ENCODE measurements around the gene SLC37A2. TPM values are rescaled to one million over a fixed set of nuclear protein-coding genes. Genes with fewer than 3 reads are reported as not detected.
A peak's percentile ranks its signal among the peaks of the same experiment; 100 is the strongest.

Gene SLC37A2
- total RNA-seq, 2 donors from 2014 or later = 1.0 to 1.3 TPM

- Mint-ChIP-seq H3K27me3 (ENCODE audit: insufficient read depth) (peaks cover 56% of the 10 kb centered on the region), H3K4me3 (no peak overlapping the region), H3K9me3 (no peaks in the 10 kb centered on the region), H3K27ac (no peak overlapping the region), H3K36me3 (ENCODE audit: low read depth) (no peaks in the 10 kb centered on the region), H3K4me1 (peaks cover 15% of the 10 kb centered on the region)
- H3K4me1 ChIP-seq (ENCODE audit: control insufficient read depth, insufficient read depth, low read length) = peaks cover 2% of the 10 kb centered on the region
- peak overlapping the region; percentile 74 for H3K4me3 ChIP-seq (ENCODE audit: low read length)
- WGBS, 2 experiments (ENCODE audit: insufficient coverage in 1 of 2, insufficient read length in 1 of 2) = 85 to 95% methylated on average over 4 of the region's 4 CpGs
- no peaks in the 10 kb centered on the region for H3K36me3 ChIP-seq (ENCODE audit: control insufficient read depth, insufficient read depth, low read length)
- H3K27me3 ChIP-seq (ENCODE audit: control insufficient read depth, insufficient read depth, low read length, poor library complexity, severe bottlenecking) = peaks cover 21% of the 10 kb centered on the region
- H3K9ac ChIP-seq (ENCODE audit: extremely low read depth, low read length, poor library complexity, severe bottlenecking) = no peak overlapping the region
- TF ChIP-seq CTCF (conservative IDR thresholded peaks at IDR 0.05) = no peak
- H3K9me3 ChIP-seq (ENCODE audit: control insufficient read depth, low read length) = peaks cover 11% of the 10 kb centered on the region
- H3K27ac ChIP-seq (ENCODE audit: low read depth, low read length) = no peak overlapping the region
- DNase-seq = no peak
These were observed 60.3 kb downstream of the SLC37A2 start for GRCh38 chr11:125123194-125123946.

GRCh38 chr11:125123947-125124617 lies 61.0 kb downstream of the SLC37A2 start:
- peak overlapping the region; percentile 74 for H3K4me3 ChIP-seq (ENCODE audit: low read length)
- 70 to 74% methylated on average over 10 of the region's 10 CpGs for WGBS, 2 experiments (ENCODE audit: insufficient coverage in 1 of 2, insufficient read length in 1 of 2)
- H3K9me3 Mint-ChIP-seq = no peaks in the 10 kb centered on the region
- peaks cover 61% of the 10 kb centered on the region for H3K27me3 Mint-ChIP-seq (ENCODE audit: insufficient read depth)
- H3K9me3 ChIP-seq (ENCODE audit: control insufficient read depth, low read length) = peaks cover 11% of the 10 kb centered on the region
- no peak overlapping the region for H3K27ac ChIP-seq (ENCODE audit: low read depth, low read length)
- peak; percentile 79 for TF ChIP-seq CTCF (conservative IDR thresholded peaks at IDR 0.05)
- no peak overlapping the region for H3K27ac Mint-ChIP-seq
- H3K4me3 Mint-ChIP-seq = no peak overlapping the region
- H3K27me3 ChIP-seq (ENCODE audit: control insufficient read depth, insufficient read depth, low read length, poor library complexity, severe bottlenecking) = peaks cover 28% of the 10 kb centered on the region
- peaks cover 10% of the 10 kb centered on the region for H3K4me1 Mint-ChIP-seq
- no peak overlapping the region for H3K9ac ChIP-seq (ENCODE audit: extremely low read depth, low read length, poor library complexity, severe bottlenecking)
- H3K36me3 ChIP-seq (ENCODE audit: control insufficient read depth, insufficient read depth, low read length) = no peaks in the 10 kb centered on the region
- peak; percentile 87 for DNase-seq
- H3K36me3 Mint-ChIP-seq (ENCODE audit: low read depth) = no peaks in the 10 kb centered on the region
- H3K4me1 ChIP-seq (ENCODE audit: control insufficient read depth, insufficient read depth, low read length) = peaks cover 2% of the 10 kb centered on the region

GRCh38 chr11:125124618-125124992 lies 61.5 kb downstream of the SLC37A2 start:
- H3K4me1 ChIP-seq (ENCODE audit: control insufficient read depth, insufficient read depth, low read length) = peaks cover 2% of the 10 kb centered on the region
- DNase-seq = no peak
- TF ChIP-seq CTCF (conservative IDR thresholded peaks at IDR 0.05) = no peak
- H3K36me3 Mint-ChIP-seq (ENCODE audit: low read depth) = no peaks in the 10 kb centered on the region
- H3K27ac Mint-ChIP-seq = no peak overlapping the region
- peaks cover 11% of the 10 kb centered on the region for H3K9me3 ChIP-seq (ENCODE audit: control insufficient read depth, low read length)
- H3K36me3 ChIP-seq (ENCODE audit: control insufficient read depth, insufficient read depth, low read length) = no peaks in the 10 kb centered on the region
- H3K9me3 Mint-ChIP-seq = no peaks in the 10 kb centered on the region
- peaks cover 31% of the 10 kb centered on the region for H3K27me3 ChIP-seq (ENCODE audit: control insufficient read depth, insufficient read depth, low read length, poor library complexity, severe bottlenecking)
- no peak overlapping the region for H3K9ac ChIP-seq (ENCODE audit: extremely low read depth, low read length, poor library complexity, severe bottlenecking)
- no peak overlapping the region for H3K4me3 ChIP-seq (ENCODE audit: low read length)
- H3K27ac ChIP-seq (ENCODE audit: low read depth, low read length) = no peak overlapping the region
- whole genome bisulfite sequencing, 2 experiments (ENCODE audit: insufficient coverage in 1 of 2, insufficient read length in 1 of 2) = 95 to 100% methylated on average over 4 of the region's 4 CpGs
- H3K27me3 Mint-ChIP-seq (ENCODE audit: insufficient read depth) = peaks cover 66% of the 10 kb centered on the region
- peaks cover 4% of the 10 kb centered on the region for H3K4me1 Mint-ChIP-seq
- no peak overlapping the region for H3K4me3 Mint-ChIP-seq
